CD4-positive, CD25-positive, alpha-beta regulatory T cell (primary cell): ENCODE results near the gene OR8G5. TPM values are rescaled to one million over a fixed set of nuclear protein-coding genes. Genes with fewer than 3 reads are reported as not detected.
A peak's percentile ranks its signal among the peaks of the same experiment; 100 is the strongest.

ENCODE experiments used
- ATAC-seq, 2 donors: fragments of 150-1000 bp; cut with Tn5 transposase; one replicate each; pipeline ENCODE4 v1.10.0; 2021; ENCODE audit warnings: low read depth in 2 of 2, moderate number of reproducible peaks in 2 of 2, moderate library complexity in 1 of 2
- DNase-seq, 3 donors: peaks; one replicate each; pipeline versions ENCODE4 v3.0.0 to v3.0.0-alpha.2; 2012 to 2022; ENCODE audit warnings: mixed read lengths in 1 of 3
- H3K27ac ChIP-seq: one replicate; pipeline ENCODE4 v1.7.0; 2013; ENCODE audit warnings: mild to moderate bottlenecking, low read length; ENCODE audit not compliant: insufficient read depth, poor library complexity, severe bottlenecking
- H3K27me3 ChIP-seq: one replicate; pipeline ENCODE4 v1.7.0; 2013; ENCODE audit warnings: low read length; ENCODE audit not compliant: control insufficient read depth, insufficient read depth
- H3K36me3 ChIP-seq: one replicate; pipeline ENCODE4 v1.7.0; 2013; ENCODE audit warnings: mild to moderate bottlenecking, low read length, moderate library complexity; ENCODE audit not compliant: control insufficient read depth, insufficient read depth
- H3K4me1 ChIP-seq: 2 replicates; pipeline ENCODE4 v1.7.0; 2013; ENCODE audit warnings: mild to moderate bottlenecking, low read length; ENCODE audit not compliant: insufficient read depth, control insufficient read depth, poor library complexity, severe bottlenecking
- H3K4me3 ChIP-seq: one replicate; pipeline ENCODE4 v1.7.0; 2013; ENCODE audit warnings: low read depth, mild to moderate bottlenecking, low read length, moderate library complexity
- H3K9me3 ChIP-seq, 2 experiments: 1 replicate in 1 of 2; 2 replicates in 1 of 2; pipeline ENCODE4 v1.7.0; 2013; ENCODE audit warnings: low read length in 2 of 2, mild to moderate bottlenecking in 1 of 2, moderate library complexity in 1 of 2; ENCODE audit not compliant: control insufficient read depth in 2 of 2
- H3K27ac Mint-ChIP-seq, 3 donors: one replicate each; pipeline ENCODE4 v1.8.0; 2020 to 2022; ENCODE audit warnings: mild to moderate bottlenecking in 3 of 3, mixed read lengths in 3 of 3, moderate library complexity in 2 of 3
- H3K27me3 Mint-ChIP-seq: one replicate; pipeline ENCODE4 v1.8.0; 2022; ENCODE audit warnings: mild to moderate bottlenecking, mixed read lengths
- H3K36me3 Mint-ChIP-seq: one replicate; pipeline ENCODE4 v1.8.0; 2020; ENCODE audit warnings: mixed read lengths
- H3K4me1 Mint-ChIP-seq, 4 donors: one replicate each; pipeline ENCODE4 v1.8.0; 2020 to 2022; ENCODE audit warnings: mixed read lengths in 4 of 4, mild to moderate bottlenecking in 1 of 4
- H3K4me3 Mint-ChIP-seq, 4 donors: one replicate each; pipeline ENCODE4 v1.8.0; 2020 to 2022; ENCODE audit warnings: mild to moderate bottlenecking in 4 of 4, mixed read lengths in 4 of 4, moderate library complexity in 3 of 4
- H3K9me3 Mint-ChIP-seq, 7 donors: one replicate each; pipeline ENCODE4 v1.8.0; 2020 to 2022; ENCODE audit warnings: mixed read lengths in 7 of 7, mild to moderate bottlenecking in 3 of 7, moderate library complexity in 2 of 7
- polyA plus RNA-seq, 4 donors: library from polyadenylated mRNA; unstranded; fragments of 300-500 nt; fragmentation: Illumina TruSeq; gene quantifications; one replicate each; pipeline ENCODE4 v1.2.3, GENCODE V29; 2021
- total RNA-seq: library from RNA; stranded (reverse); gene quantifications from one replicate; pipeline ENCODE4 v1.2.3, GENCODE V29; 2022

OR8G5 gene
- total and polyA plus RNA-seq, 5 donors from 2014 or later = not detected

GRCh38 chr11:124313131-124313530 is 57.0 kb downstream of the OR8G5 start:
- Mint-ChIP-seq H3K4me3 (no peak overlapping the region), H3K4me1 (no peaks in the 10 kb centered on the region), H3K36me3 (no peaks in the 10 kb centered on the region), H3K27ac (no peak overlapping the region), H3K27me3 (peaks cover 4% of the 10 kb centered on the region), H3K9me3 (peaks cover 0 to 5% (median 0%) of the 10 kb centered on the region in 7 donors)
- no peaks in the 10 kb centered on the region for H3K36me3 ChIP-seq
- no peak for DNase-seq
- no peak overlapping the region for H3K27ac ChIP-seq
- no peak overlapping the region for H3K4me3 ChIP-seq
- no peak for ATAC-seq
- H3K4me1 ChIP-seq = no peaks in the 10 kb centered on the region
- no peaks in the 10 kb centered on the region for H3K9me3 ChIP-seq
- no peaks in the 10 kb centered on the region for H3K27me3 ChIP-seq

- H3K27ac ChIP-seq = no peak within 1 kb of the TSS
- no peak within 1 kb of the TSS for H3K4me3 ChIP-seq
- Mint-ChIP-seq H3K4me3 (no peak within 1 kb of the TSS), H3K9me3 (peaks cover 0 to 5% (median 0%) of the 10 kb centered on the region in 7 donors), H3K36me3 (no peaks in the 10 kb centered on the region), H3K4me1 (no peaks in the 10 kb centered on the region), H3K27ac (peak within 1 kb of the TSS in 1 of 3 donors; percentile 18), H3K27me3 (no peaks in the 10 kb centered on the region)
- H3K27me3 ChIP-seq = no peaks in the 10 kb centered on the region
- DNase-seq (no peak), ATAC-seq (no peak)
- no peaks in the 10 kb centered on the region for H3K4me1 ChIP-seq
- no peaks in the 10 kb centered on the region for H3K36me3 ChIP-seq
- no peaks in the 10 kb centered on the region for H3K9me3 ChIP-seq
These were observed 57.7 kb downstream of the OR8G5 start, which contains the start of gene OR8D1 for GRCh38 chr11:124313849-124314248. Gene OR8D1 (minus strand): TSS chr11:124313949. CDS start chr11:124310766, 3,183 bp downstream.

DNA sequence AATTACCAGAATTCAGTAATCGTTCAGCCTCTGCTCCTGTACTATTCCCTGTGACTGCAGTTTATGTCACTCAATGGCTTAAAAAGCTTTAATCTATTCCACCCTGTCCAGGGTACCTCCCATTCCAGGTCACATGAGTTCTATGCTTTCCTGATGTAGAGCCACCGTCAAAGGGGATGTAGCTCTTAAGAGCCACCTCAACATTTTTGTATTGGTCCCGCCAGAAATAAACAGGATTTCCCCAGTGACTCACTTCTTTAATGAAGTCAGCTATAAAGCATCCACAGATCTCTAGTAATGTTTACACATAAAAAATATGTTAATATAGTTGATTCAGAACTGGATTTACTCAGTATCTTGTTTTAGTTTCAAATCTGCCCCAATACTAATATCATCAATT is 58.9 kb downstream of the OR8G5 start:
- Histone ChIP-seq H3K27ac (no peak overlapping the region), H3K4me1 (no peaks in the 10 kb centered on the region), H3K4me3 (no peak overlapping the region), H3K27me3 (no peaks in the 10 kb centered on the region), H3K36me3 (no peaks in the 10 kb centered on the region), H3K9me3 (no peaks in the 10 kb centered on the region)
- no peak overlapping the region for H3K4me3 Mint-ChIP-seq
- no peak for ATAC-seq
- no peaks in the 10 kb centered on the region for H3K36me3 Mint-ChIP-seq
- no peak for DNase-seq
- H3K27ac Mint-ChIP-seq = no peak overlapping the region
- H3K4me1 Mint-ChIP-seq = no peaks in the 10 kb centered on the region
- peaks cover 0 to 3% (median 0%) of the 10 kb centered on the region in 7 donors for H3K9me3 Mint-ChIP-seq
- no peaks in the 10 kb centered on the region for H3K27me3 Mint-ChIP-seq

Other genes starting within 250 kb of the OR8G5 start
- not detected for gene OR10G4, start 243.4 kb upstream of the OR8G5 start, total RNA-seq
- not detected for gene OR10G4, start 243.4 kb upstream of the OR8G5 start, polyA plus RNA-seq
- not detected for gene OR10G9, start 233.4 kb upstream of the OR8G5 start, total RNA-seq
- gene OR10G9, start 233.4 kb upstream of the OR8G5 start, polyA plus RNA-seq = not detected
- not detected for gene OR10G8, start 229.6 kb upstream of the OR8G5 start, total RNA-seq
- gene OR10G8, start 229.6 kb upstream of the OR8G5 start, polyA plus RNA-seq = not detected
- not detected for gene OR10G7, start 215.1 kb upstream of the OR8G5 start, total RNA-seq
- gene OR10G7, start 215.1 kb upstream of the OR8G5 start, polyA plus RNA-seq = not detected
- gene VWA5A, start 140.9 kb upstream of the OR8G5 start, total RNA-seq = 6.9 TPM
- 10 to 100 TPM; 16.6 to 24.5 (median 19.0) TPM for gene VWA5A, start 140.9 kb upstream of the OR8G5 start, polyA plus RNA-seq
- not detected for gene OR10D3, start 73.0 kb upstream of the OR8G5 start, total RNA-seq
- not detected for gene OR10D3, start 73.0 kb upstream of the OR8G5 start, polyA plus RNA-seq
- gene OR8G1, start 15.3 kb upstream of the OR8G5 start, total RNA-seq = not detected
- gene OR8G1, start 15.3 kb upstream of the OR8G5 start, polyA plus RNA-seq = not detected
- not detected for gene OR8D1, start 57.6 kb downstream of the OR8G5 start, total RNA-seq
- gene OR8D1, start 57.6 kb downstream of the OR8G5 start, polyA plus RNA-seq = not detected
- not detected for gene OR8D2, start 63.8 kb downstream of the OR8G5 start, total RNA-seq
- gene OR8D2, start 63.8 kb downstream of the OR8G5 start, polyA plus RNA-seq = not detected
- not detected for gene OR8B2, start 128.1 kb downstream of the OR8G5 start, total RNA-seq
- gene OR8B2, start 128.1 kb downstream of the OR8G5 start, polyA plus RNA-seq = not detected
- gene OR8B3, start 142.6 kb downstream of the OR8G5 start, total RNA-seq = not detected
- gene OR8B3, start 142.6 kb downstream of the OR8G5 start, polyA plus RNA-seq = not detected
- not detected for gene OR8B4, start 168.5 kb downstream of the OR8G5 start, total RNA-seq
- not detected for gene OR8B4, start 168.5 kb downstream of the OR8G5 start, polyA plus RNA-seq
- not detected for gene OR8B8, start 189.3 kb downstream of the OR8G5 start, total RNA-seq
- not detected for gene OR8B8, start 189.3 kb downstream of the OR8G5 start, polyA plus RNA-seq